Neural progenitor cell (in vitro differentiated cells): Measurements from ENCODE around the gene EMILIN1. TPM values are rescaled to one million over a fixed set of nuclear protein-coding genes. Genes with fewer than 3 reads are reported as not detected.

Experiments used
- DNase-seq: peaks from one replicate; pipeline ENCODE4 v3.0.0-alpha.2; 2016; ENCODE audit warnings: low spot score
- H2AFZ ChIP-seq: fragments of 200-600 bp; sonication (generic); replicated peaks from 2 replicates; pipeline ENCODE4 v1.6.1; 2016; ENCODE audit warnings: antibody characterized with exemption
- H3F3A ChIP-seq: fragments of 200-600 bp; sonication (generic); 2 replicates; pipeline ENCODE4 v1.6.1; 2016; ENCODE audit warnings: antibody characterized with exemption, low read depth
- H3K27ac ChIP-seq: fragments of 200-600 bp; sonication (generic); 2 replicates; pipeline ENCODE4 v1.5.1; 2016; ENCODE audit warnings: mild to moderate bottlenecking
- H3K27me3 ChIP-seq: fragments of 200-600 bp; sonication (generic); 2 replicates; pipeline ENCODE4 v1.6.1; 2016; ENCODE audit warnings: mild to moderate bottlenecking, moderate library complexity
- H3K36me3 ChIP-seq: fragments of 200-600 bp; sonication (generic); 2 replicates; pipeline ENCODE4 v1.5.1; 2016
- H3K4me1 ChIP-seq: fragments of 200-600 bp; sonication (generic); 2 replicates; pipeline ENCODE4 v1.6.1; 2016; ENCODE audit warnings: mixed run types
- H3K4me2 ChIP-seq: fragments of 200-600 bp; sonication (generic); 2 replicates; pipeline ENCODE4 v1.6.1; 2016
- H3K4me3 ChIP-seq: fragments of 200-600 bp; sonication (generic); 2 replicates; pipeline ENCODE4 v1.5.1; 2016
- H3K79me2 ChIP-seq: fragments of 200-600 bp; sonication (generic); 2 replicates; pipeline ENCODE4 v1.6.1; 2016; ENCODE audit warnings: low read depth
- H3K9ac ChIP-seq: fragments of 200-600 bp; sonication (generic); 2 replicates; pipeline ENCODE4 v1.6.1; 2016
- H3K9me3 ChIP-seq: fragments of 200-600 bp; sonication (generic); 2 replicates; pipeline ENCODE4 v1.5.1; 2016; ENCODE audit warnings: low read depth
- H4K20me1 ChIP-seq: fragments of 200-600 bp; sonication (generic); 2 replicates; pipeline ENCODE4 v1.6.1; 2016; ENCODE audit warnings: low read depth
- H3K27ac Mint-ChIP-seq: 3 replicates; pipeline ENCODE4 v1.8.0; 2021; ENCODE audit warnings: mixed read lengths
- H3K27me3 Mint-ChIP-seq: 2 replicates; pipeline ENCODE4 v1.8.0; 2022; ENCODE audit warnings: low read depth, mild to moderate bottlenecking, inconsistent platforms, moderate library complexity, mixed read lengths; ENCODE audit not compliant: insufficient read depth
- H3K36me3 Mint-ChIP-seq: 3 replicates; pipeline ENCODE4 v1.8.0; 2021; ENCODE audit warnings: mixed read lengths
- H3K4me1 Mint-ChIP-seq: 3 replicates; pipeline ENCODE4 v1.8.0; 2021; ENCODE audit warnings: mixed read lengths
- H3K4me3 Mint-ChIP-seq: 3 replicates; pipeline ENCODE4 v1.8.0; 2021; ENCODE audit warnings: mild to moderate bottlenecking, moderate library complexity, mixed read lengths
- H3K9me3 Mint-ChIP-seq: 3 replicates; pipeline ENCODE4 v1.8.0; 2020; ENCODE audit warnings: mixed read lengths
- CTCF ChIP-seq: fragments of 200-600 bp; sonication (generic); IDR thresholded peaks from 2 replicates; pipeline ENCODE4 v1.5.1; 2017; ENCODE audit warnings: antibody characterized with exemption, mild to moderate bottlenecking
- EZH2 ChIP-seq: fragments of 200-600 bp; sonication (generic); IDR thresholded peaks from 2 replicates; pipeline ENCODE4 v1.6.1; 2017; ENCODE audit warnings: antibody characterized with exemption, mild to moderate bottlenecking, moderate library complexity
- EZH2phosphoT487 ChIP-seq: fragments of 200-600 bp; sonication (generic); IDR thresholded peaks from 2 replicates; pipeline ENCODE4 v1.6.1; 2017; ENCODE audit warnings: antibody characterized with exemption
- total RNA-seq: library from RNA; depleted of rRNA; stranded (reverse); fragments of >200 nt; gene quantifications from 2 replicates; pipeline ENCODE4 v1.2.3, GENCODE V29; 2015; ENCODE audit warnings: low replicate concordance

The EMILIN1 gene
- total RNA-seq, 1 donor from 2014 or later: 0.15 TPM

- peaks cover 62% of the 10 kb centered on the region for H3K4me1 Mint-ChIP-seq
- DNase-seq: no peak
- Histone ChIP-seq H3K27me3 (no peaks in the 10 kb centered on the region), H3K4me3 (no peak overlapping the region), H3K9me3 (no peaks in the 10 kb centered on the region), H2AFZ (no peak overlapping the region), H3K79me2 (no peaks in the 10 kb centered on the region), H3K4me1 (peaks cover 20% of the 10 kb centered on the region), H3K27ac (no peak overlapping the region), H4K20me1 (no peaks in the 10 kb centered on the region), H3F3A (peaks cover 22% of the 10 kb centered on the region), H3K9ac (no peak overlapping the region), H3K36me3 (no peaks in the 10 kb centered on the region), H3K4me2 (no peak overlapping the region)
- peak overlapping the region; percentile 27 for H3K4me3 Mint-ChIP-seq
- no peaks in the 10 kb centered on the region for H3K9me3 Mint-ChIP-seq
- TF ChIP-seq CTCF (no peak), EZH2 (no peak), EZH2phosphoT487 (no peak)
- H3K36me3 Mint-ChIP-seq: no peaks in the 10 kb centered on the region
- peaks cover 2% of the 10 kb centered on the region for H3K27me3 Mint-ChIP-seq
- peak overlapping the region; percentile 50 for H3K27ac Mint-ChIP-seq
These were observed 1.2 kb upstream of the EMILIN1 start for GRCh38 chr2:27077231-27077630.

- no peak for DNase-seq
- Histone ChIP-seq H3K9ac (no peak overlapping the region), H3F3A (peaks cover 7% of the 10 kb centered on the region), H3K4me3 (no peak overlapping the region), H3K27ac (no peak overlapping the region), H3K79me2 (no peaks in the 10 kb centered on the region), H3K4me2 (no peak overlapping the region), H3K9me3 (no peaks in the 10 kb centered on the region), H3K36me3 (no peaks in the 10 kb centered on the region), H2AFZ (no peak overlapping the region), H3K4me1 (peaks cover 15% of the 10 kb centered on the region), H3K27me3 (no peaks in the 10 kb centered on the region), H4K20me1 (no peaks in the 10 kb centered on the region)
- Mint-ChIP-seq H3K4me1 (peaks cover 53% of the 10 kb centered on the region), H3K27me3 (no peaks in the 10 kb centered on the region), H3K4me3 (peak overlapping the region; percentile 77), H3K36me3 (no peaks in the 10 kb centered on the region), H3K27ac (peak overlapping the region; percentile 65), H3K9me3 (no peaks in the 10 kb centered on the region)
- TF ChIP-seq EZH2: no peak
These were observed 1.1 kb downstream of the EMILIN1 start for GRCh38 chr2:27079233-27080139.

GRCh38 chr2:27080140-27080469 is 1.7 kb downstream of the EMILIN1 start:
- no peaks in the 10 kb centered on the region for H3K79me2 ChIP-seq
- H3K27ac Mint-ChIP-seq: peak overlapping the region; percentile 65
- no peaks in the 10 kb centered on the region for H3K27me3 Mint-ChIP-seq
- no peak overlapping the region for H2AFZ ChIP-seq
- H3K4me1 Mint-ChIP-seq: peaks cover 51% of the 10 kb centered on the region
- no peaks in the 10 kb centered on the region for H3K36me3 Mint-ChIP-seq
- no peaks in the 10 kb centered on the region for H4K20me1 ChIP-seq
- H3K4me3 Mint-ChIP-seq: peak overlapping the region; percentile 77
- peaks cover 7% of the 10 kb centered on the region for H3F3A ChIP-seq
- H3K9ac ChIP-seq: no peak overlapping the region
- no peak overlapping the region for H3K4me3 ChIP-seq
- H3K27ac ChIP-seq: no peak overlapping the region
- H3K4me1 ChIP-seq: peaks cover 15% of the 10 kb centered on the region
- no peaks in the 10 kb centered on the region for H3K36me3 ChIP-seq
- no peaks in the 10 kb centered on the region for H3K9me3 ChIP-seq
- no peak overlapping the region for H3K4me2 ChIP-seq
- no peak for DNase-seq
- no peak for TF ChIP-seq EZH2
- TF ChIP-seq CTCF: no peak
- no peak for TF ChIP-seq EZH2phosphoT487
- H3K27me3 ChIP-seq: peaks cover 4% of the 10 kb centered on the region
- no peaks in the 10 kb centered on the region for H3K9me3 Mint-ChIP-seq

- peaks cover 19% of the 10 kb centered on the region for H3K4me1 ChIP-seq
- H3K27me3 Mint-ChIP-seq: no peaks in the 10 kb centered on the region
- no peaks in the 10 kb centered on the region for H3K36me3 Mint-ChIP-seq
- no peaks in the 10 kb centered on the region for H3K9me3 ChIP-seq
- H3K4me3 ChIP-seq: no peak overlapping the region
- peaks cover 9% of the 10 kb centered on the region for H3K27me3 ChIP-seq
- H3K27ac Mint-ChIP-seq: peak overlapping the region; percentile 92
- H3K79me2 ChIP-seq: no peaks in the 10 kb centered on the region
- H3F3A ChIP-seq: peaks cover 12% of the 10 kb centered on the region
- no peak overlapping the region for H3K27ac ChIP-seq
- no peaks in the 10 kb centered on the region for H4K20me1 ChIP-seq
- H3K36me3 ChIP-seq: no peaks in the 10 kb centered on the region
- H3K4me3 Mint-ChIP-seq: peak overlapping the region; percentile 77
- TF ChIP-seq EZH2: no peak
- no peak for TF ChIP-seq EZH2phosphoT487
- no peak for TF ChIP-seq CTCF
- no peaks in the 10 kb centered on the region for H3K9me3 Mint-ChIP-seq
- DNase-seq: no peak
- no peak overlapping the region for H2AFZ ChIP-seq
- H3K9ac ChIP-seq: no peak overlapping the region
- peaks cover 52% of the 10 kb centered on the region for H3K4me1 Mint-ChIP-seq
- H3K4me2 ChIP-seq: peak overlapping the region; percentile 9
These were observed 2.2 kb downstream of the EMILIN1 start for GRCh38 chr2:27080603-27080936.
